GM12875 (cell line): ENCODE measurements around the gene FBLIM1.
A peak's percentile ranks its signal among the peaks of the same experiment; 100 is the strongest.

Source experiments
- H3K4me3 ChIP-seq: one replicate; pipeline ENCODE4 v1.5.1; 2011; ENCODE audit warnings: low read depth, low read length, control low read depth
- CTCF ChIP-seq: IDR thresholded peaks from 2 replicates; pipeline ENCODE4 v1.5.1; 2011; ENCODE audit warnings: low read depth, mild to moderate bottlenecking, control low read depth, inconsistent platforms, low read length, moderate library complexity, borderline replicate concordance; ENCODE audit not compliant: insufficient read depth

The FBLIM1 gene

GRCh38 chr1:15739745-15740144 lies 18.9 kb upstream of the FBLIM1 start:
- no peak overlapping the region for H3K4me3 ChIP-seq
- TF ChIP-seq CTCF = no peak

- peak; percentile 93 for TF ChIP-seq CTCF
- H3K4me3 ChIP-seq = no peak overlapping the region
These were observed 17.4 kb upstream of the FBLIM1 start for GRCh38 chr1:15740924-15741850.

GRCh38 chr1:15742339-15742801 lies 16.2 kb upstream of the FBLIM1 start, which contains the start of gene TMEM82:
TSS of gene TMEM82 (plus strand) at chr1:15742499. CDS start at chr1:15742560, 61 bp downstream.
- no peak for TF ChIP-seq CTCF
- H3K4me3 ChIP-seq = no peak within 1 kb of the TSS

GRCh38 chr1:15744122-15744679 lies 14.4 kb upstream of the FBLIM1 start:
- H3K4me3 ChIP-seq = no peak overlapping the region
- no peak for TF ChIP-seq CTCF

GRCh38 chr1:15747378-15747777 lies 11.2 kb upstream of the FBLIM1 start:
- no peak for TF ChIP-seq CTCF
- H3K4me3 ChIP-seq = no peak overlapping the region

- no peak overlapping the region for H3K4me3 ChIP-seq
- no peak for TF ChIP-seq CTCF
These were observed 10.3 kb upstream of the FBLIM1 start for GRCh38 chr1:15748264-15748663.
